ENCODE measurements around the gene NPAS3.

GRCh38 chr14:33370426-33370825, 431.7 kb downstream of the NPAS3 start:
- TF ChIP-seq CTCF (conservative IDR thresholded peaks at IDR 0.05 in 1 of 2, IDR thresholded peaks at IDR 0.05 in 1 of 2; ENCODE audit: low read depth in 1 of 2, low read length in 2 of 2) (no peak), EZH2 (IDR thresholded peaks at IDR 0.05; ENCODE audit: low read length, missing control alignments) (no peak)
